ENCODE measurements around the gene SGCE. TPM values are rescaled to one million over a fixed set of nuclear protein-coding genes. Genes with fewer than 3 reads are reported as not detected.

Gene SGCE
- total RNA-seq, 1 donor from 2014 or later: 53.6 TPM

DNA sequence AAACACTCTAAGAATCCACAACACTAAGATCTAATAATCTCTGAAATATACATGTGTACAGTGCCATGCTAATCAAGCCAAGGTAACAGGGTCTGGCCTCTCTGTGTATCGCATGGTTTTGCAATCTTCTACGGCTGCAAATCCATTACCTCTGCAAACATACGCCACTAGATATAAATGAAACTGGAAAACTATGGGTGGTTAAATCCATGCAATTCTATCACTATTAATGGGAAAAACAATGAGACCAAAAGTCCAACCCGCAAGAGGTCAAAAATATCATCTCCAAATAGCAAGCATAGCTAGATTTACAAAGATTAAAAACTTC is 23.0 kb downstream of the SGCE start:
- no peaks in the 10 kb centered on the region for H3K27me3 ChIP-seq
- intact Hi-C loops (cut with DNase I): no loop called here
- TF ChIP-seq, protein P1, sequence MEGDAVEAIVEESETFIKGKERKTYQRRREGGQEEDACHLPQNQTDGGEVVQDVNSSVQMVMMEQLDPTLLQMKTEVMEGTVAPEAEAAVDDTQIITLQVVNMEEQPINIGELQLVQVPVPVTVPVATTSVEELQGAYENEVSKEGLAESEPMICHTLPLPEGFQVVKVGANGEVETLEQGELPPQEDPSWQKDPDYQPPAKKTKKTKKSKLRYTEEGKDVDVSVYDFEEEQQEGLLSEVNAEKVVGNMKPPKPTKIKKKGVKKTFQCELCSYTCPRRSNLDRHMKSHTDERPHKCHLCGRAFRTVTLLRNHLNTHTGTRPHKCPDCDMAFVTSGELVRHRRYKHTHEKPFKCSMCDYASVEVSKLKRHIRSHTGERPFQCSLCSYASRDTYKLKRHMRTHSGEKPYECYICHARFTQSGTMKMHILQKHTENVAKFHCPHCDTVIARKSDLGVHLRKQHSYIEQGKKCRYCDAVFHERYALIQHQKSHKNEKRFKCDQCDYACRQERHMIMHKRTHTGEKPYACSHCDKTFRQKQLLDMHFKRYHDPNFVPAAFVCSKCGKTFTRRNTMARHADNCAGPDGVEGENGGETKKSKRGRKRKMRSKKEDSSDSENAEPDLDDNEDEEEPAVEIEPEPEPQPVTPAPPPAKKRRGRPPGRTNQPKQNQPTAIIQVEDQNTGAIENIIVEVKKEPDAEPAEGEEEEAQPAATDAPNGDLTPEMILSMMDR (IDR thresholded peaks at IDR 0.05): no peak
- no peak overlapping the region for H3K27ac ChIP-seq
- no peaks in the 10 kb centered on the region for H3K9me3 ChIP-seq
- no peaks in the 10 kb centered on the region for H3K36me3 ChIP-seq
- H3K4me1 ChIP-seq: peaks cover 0 to 3% of the 10 kb centered on the region in 2 donors
- H3K4me3 ChIP-seq: no peak overlapping the region
- DNase-seq (ENCODE audit: low spot score in 2 of 2): no peak

DNA sequence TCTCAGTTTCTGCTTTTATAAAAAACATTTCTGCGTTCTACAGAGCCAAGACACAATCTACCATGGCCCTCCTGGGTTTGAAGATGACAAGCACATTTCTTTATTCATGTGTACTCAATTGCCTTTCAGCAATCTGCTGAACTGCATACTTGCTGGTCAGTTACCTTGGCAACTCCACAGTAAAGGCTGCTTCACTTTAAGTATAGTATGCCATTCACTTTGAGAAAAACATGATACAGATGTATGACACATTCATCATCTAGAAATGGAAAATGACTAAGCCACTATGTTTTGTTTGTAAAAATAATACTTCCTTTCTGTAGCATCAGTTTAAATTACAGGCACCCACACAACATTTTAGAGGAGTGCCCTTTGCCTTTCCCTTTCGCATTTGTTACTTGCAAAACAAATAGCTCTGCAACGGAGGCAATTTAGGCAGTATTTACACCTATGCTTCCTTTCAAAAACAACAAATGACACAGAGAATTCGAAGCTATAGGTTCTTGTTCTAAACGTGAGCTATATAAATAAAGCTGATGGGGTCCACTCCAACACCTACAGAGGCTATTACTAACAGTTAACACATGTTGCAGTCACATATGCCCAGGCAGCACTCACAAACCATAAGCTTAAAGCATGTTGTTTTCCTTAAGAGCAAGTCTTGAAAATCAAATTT is 23.5 kb downstream of the SGCE start:
- TF ChIP-seq, protein P1 (IDR thresholded peaks at IDR 0.05): no peak

DNA sequence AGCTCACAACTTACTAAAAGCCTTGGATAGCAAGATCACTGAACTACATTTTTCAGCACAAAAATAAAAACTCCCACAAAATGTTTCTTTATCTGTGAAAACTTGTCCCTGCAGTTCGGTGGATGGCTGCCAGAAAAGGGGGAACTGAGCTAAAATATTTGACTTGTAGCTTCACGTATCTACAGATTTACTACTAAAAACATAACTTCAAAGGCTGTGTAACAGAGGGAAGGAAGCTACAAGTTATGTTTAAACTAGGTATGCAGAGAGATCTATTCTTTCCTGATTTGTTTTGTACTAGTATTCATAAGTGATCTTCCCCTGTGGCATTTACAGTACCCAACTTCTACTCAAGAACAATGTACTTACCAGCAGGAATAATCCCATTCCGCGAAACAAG is 25.1 kb downstream of the SGCE start:
- Histone ChIP-seq H3K9me3 (no peaks in the 10 kb centered on the region), H3K36me3 (no peaks in the 10 kb centered on the region), H3K27me3 (no peaks in the 10 kb centered on the region), H3K4me1 (peaks cover 0 to 3% of the 10 kb centered on the region in 2 donors), H3K4me3 (no peak overlapping the region), H3K27ac (no peak overlapping the region)
- TF ChIP-seq, protein P1 (IDR thresholded peaks at IDR 0.05): no peak
- DNase-seq (ENCODE audit: low spot score in 2 of 2): no peak
- intact Hi-C loops (cut with DNase I): no loop called here

More for the DNA sequence above, 23.5 kb downstream of the SGCE start:
- no peaks in the 10 kb centered on the region for H3K9me3 ChIP-seq
- no peak overlapping the region for H3K4me3 ChIP-seq
- peaks cover 0 to 3% of the 10 kb centered on the region in 2 donors for H3K4me1 ChIP-seq
- H3K27ac ChIP-seq: no peak overlapping the region
- no peaks in the 10 kb centered on the region for H3K27me3 ChIP-seq
- no peak for DNase-seq (ENCODE audit: low spot score in 2 of 2)
- no peaks in the 10 kb centered on the region for H3K36me3 ChIP-seq
- intact Hi-C loops (cut with DNase I): no loop called here

DNA sequence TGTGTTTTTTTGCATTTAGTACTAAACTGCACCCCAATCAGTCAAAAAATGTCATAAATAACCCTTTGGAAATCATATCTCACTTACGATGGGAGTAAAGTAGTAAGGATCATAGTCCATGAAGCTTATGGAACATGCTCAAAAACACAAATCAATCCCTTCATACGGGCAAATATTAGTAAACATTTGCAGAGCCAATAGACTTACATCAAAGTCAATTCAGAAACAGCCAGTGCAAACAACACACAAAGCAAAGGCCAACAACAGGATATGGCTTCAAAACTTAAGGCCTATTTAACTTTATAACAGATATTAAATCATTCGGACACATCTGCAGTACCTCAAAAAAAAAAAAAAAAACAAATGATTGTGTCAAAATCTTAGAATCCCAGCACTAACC is 32.1 kb downstream of the SGCE start:
- Histone ChIP-seq H3K4me1 (peaks cover 0 to 7% of the 10 kb centered on the region in 2 donors), H3K4me3 (no peak overlapping the region), H3K27me3 (no peaks in the 10 kb centered on the region), H3K36me3 (no peaks in the 10 kb centered on the region), H3K27ac (no peak overlapping the region), H3K9me3 (no peaks in the 10 kb centered on the region)
- TF ChIP-seq, protein P1 (IDR thresholded peaks at IDR 0.05): no peak
- DNase-seq (ENCODE audit: low spot score in 2 of 2): no peak
- intact Hi-C loops (cut with DNase I): no loop called here

DNA sequence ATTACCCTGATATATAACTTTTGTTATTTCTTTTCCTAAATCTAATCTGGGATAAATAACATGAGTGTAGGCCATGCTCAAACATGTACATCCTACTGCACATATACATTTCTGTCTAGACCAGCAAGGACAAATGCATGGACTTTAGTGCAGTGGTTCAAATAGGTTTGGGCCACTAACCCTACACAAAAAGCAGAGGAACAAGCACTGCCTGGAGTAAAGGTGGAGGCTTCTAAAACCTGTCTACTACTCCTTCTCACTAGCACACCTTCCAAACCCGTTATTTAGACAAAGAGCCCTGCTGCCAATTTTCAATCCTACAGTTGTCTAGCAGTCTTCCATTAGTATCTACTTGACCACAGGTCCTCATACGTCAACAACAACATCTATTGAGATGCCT is 34.8 kb downstream of the SGCE start:
- TF ChIP-seq, protein P1 (IDR thresholded peaks at IDR 0.05): no peak
- peaks cover 0 to 7% of the 10 kb centered on the region in 2 donors for H3K4me1 ChIP-seq
- H3K36me3 ChIP-seq: peaks cover 0 to 3% of the 10 kb centered on the region in 2 donors
- no peak for DNase-seq (ENCODE audit: low spot score in 2 of 2)
- H3K4me3 ChIP-seq: no peak overlapping the region
- peak overlapping the region in 1 of 2 donors; percentile 67 for H3K27ac ChIP-seq
- intact Hi-C loops (cut with DNase I): no loop called here
- H3K27me3 ChIP-seq: no peaks in the 10 kb centered on the region
- no peaks in the 10 kb centered on the region for H3K9me3 ChIP-seq

Data from ascending aorta (tissue), 2 donors.